Endothelial cell (in vitro differentiated cells): ENCODE measurements around the gene KCNJ6. TPM values are rescaled to one million over a fixed set of nuclear protein-coding genes. Genes with fewer than 3 reads are reported as not detected.

Source experiments
- DNase-seq: peaks from one replicate; pipeline ENCODE4 v3.0.0; 2021; ENCODE audit warnings: low spot score
- H3K27ac Mint-ChIP-seq: one replicate; pipeline ENCODE4 v1.8.0; 2021; ENCODE audit warnings: mixed read lengths, inconsistent platforms; ENCODE audit not compliant: unreplicated experiment
- H3K27me3 Mint-ChIP-seq: one replicate; pipeline ENCODE4 v1.8.0; 2021; ENCODE audit warnings: mild to moderate bottlenecking, moderate library complexity, mixed read lengths, inconsistent platforms; ENCODE audit not compliant: unreplicated experiment
- H3K36me3 Mint-ChIP-seq: one replicate; pipeline ENCODE4 v1.8.0; 2021; ENCODE audit warnings: mild to moderate bottlenecking, low read depth, mixed read lengths, inconsistent platforms; ENCODE audit not compliant: unreplicated experiment
- H3K4me1 Mint-ChIP-seq: one replicate; pipeline ENCODE4 v1.8.0; 2021; ENCODE audit warnings: mild to moderate bottlenecking, mixed read lengths, inconsistent platforms; ENCODE audit not compliant: unreplicated experiment
- H3K4me3 Mint-ChIP-seq: one replicate; pipeline ENCODE4 v1.8.0; 2021; ENCODE audit warnings: mild to moderate bottlenecking, mixed read lengths, inconsistent platforms; ENCODE audit not compliant: unreplicated experiment
- H3K9me3 Mint-ChIP-seq: one replicate; pipeline ENCODE4 v1.8.0; 2021; ENCODE audit warnings: mixed read lengths, inconsistent platforms; ENCODE audit not compliant: unreplicated experiment
- CTCF ChIP-seq: fragments of 200-600 bp; sonication (generic); IDR thresholded peaks from one replicate; pipeline ENCODE4 v1.5.0; 2021; ENCODE audit warnings: antibody characterized with exemption; ENCODE audit not compliant: unreplicated experiment
- total RNA-seq: library from RNA; stranded (reverse); fragmentation: NEBNext Ultra II Directional; extraction: Animal tissue kit (Norgen Biotek cat#: 25700); gene quantifications from one replicate; pipeline ENCODE4 v1.2.1, GENCODE V29; 2021; ENCODE audit not compliant: unreplicated experiment

Gene KCNJ6
- total RNA-seq, 1 donor from 2014 or later, result 0.41 TPM

- Mint-ChIP-seq H3K27me3 (no peaks in the 10 kb centered on the region), H3K36me3 (no peaks in the 10 kb centered on the region), H3K4me3 (no peak overlapping the region), H3K4me1 (peaks cover 6% of the 10 kb centered on the region), H3K9me3 (no peaks in the 10 kb centered on the region), H3K27ac (no peak overlapping the region)
- no peak for TF ChIP-seq CTCF
- DNase-seq, result no peak
These were observed 255.5 kb downstream of the KCNJ6 start for GRCh38 chr21:37660709-37661108.

GRCh38 chr21:37659874-37660273 lies 256.4 kb downstream of the KCNJ6 start:
- TF ChIP-seq CTCF, result no peak
- Mint-ChIP-seq H3K27me3 (no peaks in the 10 kb centered on the region), H3K36me3 (no peaks in the 10 kb centered on the region), H3K4me3 (no peak overlapping the region), H3K27ac (no peak overlapping the region), H3K4me1 (peaks cover 2% of the 10 kb centered on the region), H3K9me3 (no peaks in the 10 kb centered on the region)
- no peak for DNase-seq

- TF ChIP-seq CTCF, result no peak
- Mint-ChIP-seq H3K4me1 (peaks cover 8% of the 10 kb centered on the region), H3K4me3 (no peak overlapping the region), H3K9me3 (no peaks in the 10 kb centered on the region), H3K27me3 (peaks cover 2% of the 10 kb centered on the region), H3K27ac (no peak overlapping the region), H3K36me3 (no peaks in the 10 kb centered on the region)
- no peak for DNase-seq
These were observed 257.3 kb downstream of the KCNJ6 start for GRCh38 chr21:37658817-37659458.

- Mint-ChIP-seq H3K4me3 (no peak overlapping the region), H3K4me1 (peaks cover 8% of the 10 kb centered on the region), H3K27ac (no peak overlapping the region), H3K36me3 (no peaks in the 10 kb centered on the region), H3K27me3 (peaks cover 2% of the 10 kb centered on the region), H3K9me3 (no peaks in the 10 kb centered on the region)
- no peak for TF ChIP-seq CTCF
- no peak for DNase-seq
These were observed 258.0 kb downstream of the KCNJ6 start for GRCh38 chr21:37658121-37658816.

- H3K36me3 Mint-ChIP-seq, result no peaks in the 10 kb centered on the region
- no peak overlapping the region for H3K27ac Mint-ChIP-seq
- no peaks in the 10 kb centered on the region for H3K9me3 Mint-ChIP-seq
- H3K4me1 Mint-ChIP-seq, result peaks cover 8% of the 10 kb centered on the region
- no peak for TF ChIP-seq CTCF
- H3K4me3 Mint-ChIP-seq, result no peak overlapping the region
- no peak for DNase-seq
- H3K27me3 Mint-ChIP-seq, result peaks cover 2% of the 10 kb centered on the region
These were observed 259.4 kb downstream of the KCNJ6 start for GRCh38 chr21:37656899-37657298.
